Measurements from ENCODE around the gene RIN3. TPM values are rescaled to one million over a fixed set of nuclear protein-coding genes. Genes with fewer than 3 reads are reported as not detected.

Gene RIN3
- total RNA-seq, 1 experiment from 2014 or later = 14.8 TPM

GRCh38 chr14:92465353-92466055 lies 48.1 kb upstream of the RIN3 start:
- POLR2A ChIA-PET (ENCODE audit: unreplicated experiment) = no interaction called here
- H3K4me3 ChIP-seq = no peak overlapping the region
- TF ChIP-seq CTCF (conservative IDR thresholded peaks at IDR 0.05) (no peak), EZH2 (IDR thresholded peaks at IDR 0.05; ENCODE audit: low read depth) (no peak)
- no peaks in the 10 kb centered on the region for H4K20me1 ChIP-seq (ENCODE audit: insufficient read depth)
- H3K4me2 ChIP-seq = no peak overlapping the region
- H3K9me2 ChIP-seq (ENCODE audit: insufficient read depth) = no peaks in the 10 kb centered on the region
- no peak for DNase-seq
- no peaks in the 10 kb centered on the region; the same call in 1 of the 2 replicates for H3F3A ChIP-seq (ENCODE audit: insufficient read depth, low read depth)
- H2AFZ ChIP-seq = no peak overlapping the region
- no peak overlapping the region for H3K27ac ChIP-seq
- peaks cover 10% of the 10 kb centered on the region for H3K4me1 ChIP-seq (replicated peaks; ENCODE audit: insufficient read depth)
- H3K36me3 ChIP-seq (ENCODE audit: low read depth) = no peaks in the 10 kb centered on the region
- 0 out of 2 replicates have a peak, but pooled peaks cover 4% of the 10 kb centered on the region for H3K9me3 ChIP-seq (ENCODE audit: insufficient read depth, low read depth)
- intact Hi-C loops (cut with micrococcal nuclease; ENCODE audit: unreplicated experiment) = no loop called here
- no peaks in the 10 kb centered on the region for H3K27me3 ChIP-seq (ENCODE audit: insufficient read depth, low read depth)
- no TSS peak for BruUV-seq (replicated peaks)
- no peaks in the 10 kb centered on the region for H3K79me2 ChIP-seq (ENCODE audit: low read depth)
- CTCF ChIA-PET = no interaction called here

- Histone ChIP-seq H3K4me3 (no peak overlapping the region), H3K36me3 (ENCODE audit: low read depth) (no peaks in the 10 kb centered on the region), H3K27ac (no peak overlapping the region), H3K9me3 (ENCODE audit: insufficient read depth, low read depth) (0 out of 2 replicates have a peak, but pooled peaks cover 4% of the 10 kb centered on the region), H3K27me3 (ENCODE audit: insufficient read depth, low read depth) (no peaks in the 10 kb centered on the region), H2AFZ (no peak overlapping the region), H3K4me1 (replicated peaks; ENCODE audit: insufficient read depth) (peaks cover 15% of the 10 kb centered on the region), H3K79me2 (ENCODE audit: low read depth) (no peaks in the 10 kb centered on the region), H3F3A (ENCODE audit: insufficient read depth, low read depth) (peaks cover 3% of the 10 kb centered on the region; the same call in 1 of the 2 replicates), H3K9me2 (ENCODE audit: insufficient read depth) (no peaks in the 10 kb centered on the region), H3K4me2 (no peak overlapping the region), H4K20me1 (ENCODE audit: insufficient read depth) (no peaks in the 10 kb centered on the region)
- ChIA-PET CTCF (no interaction called here), POLR2A (ENCODE audit: unreplicated experiment) (no interaction called here)
- intact Hi-C loops (cut with micrococcal nuclease; ENCODE audit: unreplicated experiment) = no loop called here
- no peak for DNase-seq
- TF ChIP-seq CTCF (conservative IDR thresholded peaks at IDR 0.05) (no peak), EZH2 (IDR thresholded peaks at IDR 0.05; ENCODE audit: low read depth) (no peak)
- no TSS peak for BruUV-seq (replicated peaks)
These were observed 47.5 kb upstream of the RIN3 start for GRCh38 chr14:92466059-92466458.

GRCh38 chr14:92469515-92469914 lies 44.1 kb upstream of the RIN3 start:
- DNase-seq = no peak
- H3K4me3 ChIP-seq = no peak overlapping the region
- H3K27me3 ChIP-seq (ENCODE audit: insufficient read depth, low read depth) = no peaks in the 10 kb centered on the region
- peaks cover 44% of the 10 kb centered on the region for H3K4me1 ChIP-seq (replicated peaks; ENCODE audit: insufficient read depth)
- intact Hi-C loops (cut with micrococcal nuclease; ENCODE audit: unreplicated experiment) = no loop called here
- CTCF ChIA-PET = no interaction called here
- H3K36me3 ChIP-seq (ENCODE audit: low read depth) = no peaks in the 10 kb centered on the region
- POLR2A ChIA-PET (ENCODE audit: unreplicated experiment) = no interaction called here
- no TSS peak for BruUV-seq (replicated peaks)
- H3K9me3 ChIP-seq (ENCODE audit: insufficient read depth, low read depth) = 0 out of 2 replicates have a peak, but pooled peaks cover 4% of the 10 kb centered on the region
- no peaks in the 10 kb centered on the region for H3K9me2 ChIP-seq (ENCODE audit: insufficient read depth)
- TF ChIP-seq EZH2 (IDR thresholded peaks at IDR 0.05; ENCODE audit: low read depth) = no peak
- TF ChIP-seq CTCF (conservative IDR thresholded peaks at IDR 0.05) = no peak
- no peak overlapping the region for H3K27ac ChIP-seq
- H4K20me1 ChIP-seq (ENCODE audit: insufficient read depth) = no peaks in the 10 kb centered on the region
- H3K79me2 ChIP-seq (ENCODE audit: low read depth) = no peaks in the 10 kb centered on the region
- peaks cover 27% of the 10 kb centered on the region for H3F3A ChIP-seq (ENCODE audit: insufficient read depth, low read depth)
- H3K4me2 ChIP-seq = 0 out of 2 replicates have a peak overlapping the region, but pooled peaks have one; percentile 11
- no peak overlapping the region for H2AFZ ChIP-seq
